Activated naive CD8-positive, alpha-beta T cell treated with anti-CD3 and anti-CD28 coated beads, Interleukin-2, amount 50 U/mL, for 24 hours (primary cell): Measurements from ENCODE around the gene LARGE1.

ENCODE experiments used
- ATAC-seq: fragments of 150-1000 bp; cut with Tn5 transposase; one replicate; pipeline ENCODE4 v1.10.0; 2021
- DNase-seq: peaks from one replicate; pipeline ENCODE4 v3.0.0; 2021
- H3K27ac Mint-ChIP-seq: one replicate; pipeline ENCODE4 v1.8.0; 2021; ENCODE audit warnings: mild to moderate bottlenecking, mixed read lengths
- H3K27me3 Mint-ChIP-seq: one replicate; pipeline ENCODE4 v1.8.0; 2021; ENCODE audit warnings: mixed read lengths
- H3K36me3 Mint-ChIP-seq: one replicate; pipeline ENCODE4 v1.8.0; 2021; ENCODE audit warnings: low read depth, mixed read lengths
- H3K4me1 Mint-ChIP-seq: one replicate; pipeline ENCODE4 v1.8.0; 2021; ENCODE audit warnings: mixed read lengths
- H3K4me3 Mint-ChIP-seq: one replicate; pipeline ENCODE4 v1.8.0; 2021; ENCODE audit warnings: mild to moderate bottlenecking, moderate library complexity, mixed read lengths
- H3K9me3 Mint-ChIP-seq: one replicate; pipeline ENCODE4 v1.8.0; 2021; ENCODE audit warnings: mixed read lengths

LARGE1 gene

DNA sequence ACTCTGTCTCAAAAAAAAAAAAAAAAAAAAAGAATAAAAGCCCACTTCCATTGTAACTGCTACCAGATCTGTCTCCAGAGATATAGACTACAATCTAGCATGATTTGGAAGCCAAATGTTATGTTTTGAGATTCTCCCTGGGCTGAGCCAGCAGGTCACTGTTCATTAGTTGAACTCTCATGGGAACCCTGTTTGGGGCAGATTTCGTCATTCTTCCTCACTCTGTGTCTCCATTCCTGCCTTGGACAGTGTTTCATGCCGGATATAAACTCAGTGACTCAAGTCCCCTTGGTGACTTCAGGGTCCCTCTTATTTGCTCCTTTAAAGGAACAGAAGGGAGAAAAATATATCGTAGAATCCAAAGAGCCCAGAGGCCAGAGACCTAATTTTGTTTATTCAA, 378.1 kb downstream of the LARGE1 start:
- peaks cover 4% of the 10 kb centered on the region for H3K4me1 Mint-ChIP-seq
- H3K27ac Mint-ChIP-seq = no peak overlapping the region

GRCh38 chr22:33539902-33540751, 380.1 kb downstream of the LARGE1 start:
- no peak for DNase-seq
- H3K4me3 Mint-ChIP-seq = no peak overlapping the region
- no peak for ATAC-seq
- H3K27me3 Mint-ChIP-seq = no peaks in the 10 kb centered on the region
- no peak overlapping the region for H3K27ac Mint-ChIP-seq
- H3K36me3 Mint-ChIP-seq = no peaks in the 10 kb centered on the region
- H3K9me3 Mint-ChIP-seq = peaks cover 4% of the 10 kb centered on the region
- peaks cover 2% of the 10 kb centered on the region for H3K4me1 Mint-ChIP-seq

More for the DNA sequence above, 378.1 kb downstream of the LARGE1 start:
- DNase-seq = no peak
- no peaks in the 10 kb centered on the region for H3K36me3 Mint-ChIP-seq
- H3K27me3 Mint-ChIP-seq = no peaks in the 10 kb centered on the region
- peaks cover 10% of the 10 kb centered on the region for H3K9me3 Mint-ChIP-seq
- ATAC-seq = no peak
- H3K4me3 Mint-ChIP-seq = no peak overlapping the region

DNA sequence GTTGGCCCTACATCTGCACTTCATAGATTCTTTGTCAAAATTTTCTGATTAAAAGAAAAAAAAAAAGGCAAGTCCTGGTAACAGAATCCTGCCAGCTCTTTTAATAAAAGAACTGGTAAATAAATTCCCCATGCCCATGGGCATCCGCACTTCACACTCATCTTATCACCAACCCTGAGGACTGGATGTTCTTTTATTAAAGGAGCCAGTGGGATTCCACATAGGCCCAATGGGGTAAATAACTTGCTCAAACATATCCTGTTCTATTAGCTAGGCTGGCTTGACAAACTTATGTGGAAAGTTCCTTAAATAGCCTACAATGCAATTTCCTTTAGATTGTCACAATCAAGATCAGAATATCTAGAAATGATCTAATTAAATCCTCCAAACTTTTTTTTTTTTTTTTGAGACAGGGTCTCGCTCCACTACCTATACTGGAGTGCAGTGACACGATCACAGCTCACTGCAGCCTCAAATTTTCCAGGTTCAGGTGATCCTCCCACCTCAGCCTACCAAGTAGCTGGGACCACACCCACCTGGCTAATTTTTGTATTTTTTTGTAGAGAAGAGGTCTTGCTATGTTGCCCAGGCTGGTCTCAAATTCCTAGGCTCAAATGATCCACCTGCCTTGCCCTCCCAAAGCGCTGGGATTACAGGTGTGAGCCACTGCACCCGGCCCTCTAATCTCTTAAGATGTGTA, 380.9 kb downstream of the LARGE1 start:
- DNase-seq (no peak), ATAC-seq (no peak)
- no peaks in the 10 kb centered on the region for H3K4me1 Mint-ChIP-seq
- no peaks in the 10 kb centered on the region for H3K9me3 Mint-ChIP-seq
- no peaks in the 10 kb centered on the region for H3K36me3 Mint-ChIP-seq
- H3K4me3 Mint-ChIP-seq = no peak overlapping the region
- H3K27ac Mint-ChIP-seq = no peak overlapping the region
- H3K27me3 Mint-ChIP-seq = no peaks in the 10 kb centered on the region

DNA sequence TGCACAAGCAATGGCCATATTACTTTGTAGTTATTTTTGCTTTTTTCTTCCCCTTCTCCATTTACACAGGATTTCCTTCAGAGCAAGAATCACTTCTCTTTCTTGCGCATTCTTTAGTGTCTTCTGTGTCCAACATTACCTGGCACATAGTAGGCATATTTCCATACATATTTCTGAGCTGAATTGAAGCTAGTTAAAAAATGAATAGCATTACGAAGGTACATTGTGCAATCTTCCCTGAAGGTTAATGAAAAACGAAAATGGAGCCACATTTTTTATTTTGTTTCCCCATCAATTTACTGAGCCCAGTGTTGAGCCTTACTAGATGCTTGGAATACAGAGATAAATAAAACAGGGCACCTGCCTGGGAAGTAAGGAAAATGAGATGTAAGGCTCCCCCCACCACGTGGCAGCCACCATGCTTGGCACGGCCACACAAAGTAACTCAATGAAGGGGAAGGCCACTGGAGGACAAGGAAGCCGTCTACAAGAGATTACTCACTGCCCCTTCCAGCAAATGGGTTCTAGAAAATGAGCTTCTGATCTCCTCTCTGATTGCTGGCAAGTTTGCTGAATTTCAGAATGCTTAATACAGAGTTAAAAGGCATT, 381.9 kb downstream of the LARGE1 start:
- no peak overlapping the region for H3K4me3 Mint-ChIP-seq
- no peak for ATAC-seq
- no peak overlapping the region for H3K27ac Mint-ChIP-seq
- no peaks in the 10 kb centered on the region for H3K9me3 Mint-ChIP-seq
- H3K36me3 Mint-ChIP-seq = no peaks in the 10 kb centered on the region
- no peak for DNase-seq
- H3K4me1 Mint-ChIP-seq = no peaks in the 10 kb centered on the region
- no peaks in the 10 kb centered on the region for H3K27me3 Mint-ChIP-seq

DNA sequence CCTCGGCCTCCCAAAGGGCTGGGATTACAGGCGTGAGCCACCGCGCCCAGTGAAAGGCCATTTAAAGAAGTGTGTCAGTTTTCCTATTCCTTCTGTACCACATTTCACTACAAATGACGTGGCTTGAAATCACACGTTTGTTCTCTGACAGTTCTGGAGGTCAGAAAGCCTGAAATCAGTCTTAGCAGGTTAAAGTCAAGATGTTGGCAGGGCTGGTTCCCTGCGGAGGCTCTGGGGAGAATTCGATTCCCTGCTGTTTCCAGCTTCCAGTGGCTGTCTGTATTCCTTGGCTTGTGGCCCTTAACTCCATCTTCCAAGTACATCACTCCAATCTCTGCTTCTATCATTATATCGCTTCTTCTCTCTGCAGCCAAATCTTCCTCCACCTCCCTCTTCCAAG, 383.2 kb downstream of the LARGE1 start:
- Mint-ChIP-seq H3K36me3 (no peaks in the 10 kb centered on the region), H3K9me3 (no peaks in the 10 kb centered on the region), H3K4me3 (no peak overlapping the region), H3K27ac (no peak overlapping the region), H3K27me3 (no peaks in the 10 kb centered on the region), H3K4me1 (no peaks in the 10 kb centered on the region)
- DNase-seq (no peak), ATAC-seq (no peak)

- ATAC-seq = no peak
- Mint-ChIP-seq H3K36me3 (no peaks in the 10 kb centered on the region), H3K27ac (no peak overlapping the region), H3K27me3 (no peaks in the 10 kb centered on the region), H3K4me3 (no peak overlapping the region), H3K4me1 (no peaks in the 10 kb centered on the region), H3K9me3 (no peaks in the 10 kb centered on the region)
- no peak for DNase-seq
Observed at GRCh38 chr22:33535937-33536875, 384.1 kb downstream of the LARGE1 start.

DNA sequence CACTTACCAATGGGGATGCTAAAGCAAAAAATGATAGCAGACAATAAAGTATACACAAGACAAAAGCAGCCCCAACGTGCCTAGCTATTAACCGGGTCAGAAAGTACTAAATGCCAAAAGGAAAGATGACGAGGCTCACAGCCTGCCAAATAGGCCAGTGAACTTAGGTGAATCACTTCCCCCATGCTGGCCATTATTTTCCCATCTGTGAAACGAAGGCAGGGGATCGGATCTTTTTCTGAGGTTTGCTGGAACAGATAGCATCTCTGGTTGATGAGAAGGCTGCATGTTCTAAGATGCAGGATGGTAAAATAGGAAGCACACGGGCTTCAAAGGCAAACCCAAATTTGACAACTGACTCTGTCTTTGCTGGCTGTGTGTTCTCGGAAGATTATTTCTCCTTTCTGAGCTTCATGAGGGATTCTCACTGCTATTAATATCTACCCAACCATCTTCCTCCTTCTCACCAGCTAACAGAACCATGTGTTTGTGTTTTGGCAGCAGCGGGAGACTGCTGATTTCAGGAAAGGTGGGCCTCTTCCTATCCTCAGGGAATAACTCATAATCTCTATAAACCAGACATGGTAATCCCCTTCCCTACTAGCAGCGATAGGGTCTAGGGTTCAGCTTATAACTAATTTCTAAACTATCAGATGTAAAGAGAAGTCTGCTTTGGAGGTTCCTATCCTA, 390.7 kb downstream of the LARGE1 start:
- Mint-ChIP-seq H3K4me1 (peaks cover 4% of the 10 kb centered on the region), H3K36me3 (no peaks in the 10 kb centered on the region), H3K27me3 (no peaks in the 10 kb centered on the region), H3K27ac (no peak overlapping the region), H3K9me3 (peaks cover 11% of the 10 kb centered on the region), H3K4me3 (no peak overlapping the region)
- DNase-seq (no peak), ATAC-seq (no peak)

DNA sequence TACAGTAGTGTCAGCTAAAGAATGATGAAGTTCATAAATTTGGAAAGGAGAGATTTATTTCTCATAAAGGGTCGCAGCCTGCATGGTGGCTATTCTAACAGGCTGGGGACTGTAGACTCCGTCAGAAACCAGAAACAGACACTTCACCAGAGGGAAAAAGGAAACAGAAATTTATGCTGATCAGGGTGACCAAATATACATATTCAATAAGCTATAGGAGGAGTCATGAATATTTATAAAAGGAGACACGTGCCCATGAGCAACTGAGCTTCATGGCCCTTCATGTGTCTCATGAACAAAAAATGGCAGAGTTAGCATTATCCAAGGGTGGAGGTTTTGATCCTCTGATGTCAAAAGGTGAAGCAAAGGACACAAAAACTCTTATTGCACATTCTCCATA, 392.1 kb downstream of the LARGE1 start:
- Mint-ChIP-seq H3K27me3 (no peaks in the 10 kb centered on the region), H3K4me1 (peaks cover 14% of the 10 kb centered on the region), H3K9me3 (peaks cover 13% of the 10 kb centered on the region), H3K36me3 (no peaks in the 10 kb centered on the region), H3K27ac (no peak overlapping the region), H3K4me3 (no peak overlapping the region)
- ATAC-seq = no peak
- DNase-seq = no peak

DNA sequence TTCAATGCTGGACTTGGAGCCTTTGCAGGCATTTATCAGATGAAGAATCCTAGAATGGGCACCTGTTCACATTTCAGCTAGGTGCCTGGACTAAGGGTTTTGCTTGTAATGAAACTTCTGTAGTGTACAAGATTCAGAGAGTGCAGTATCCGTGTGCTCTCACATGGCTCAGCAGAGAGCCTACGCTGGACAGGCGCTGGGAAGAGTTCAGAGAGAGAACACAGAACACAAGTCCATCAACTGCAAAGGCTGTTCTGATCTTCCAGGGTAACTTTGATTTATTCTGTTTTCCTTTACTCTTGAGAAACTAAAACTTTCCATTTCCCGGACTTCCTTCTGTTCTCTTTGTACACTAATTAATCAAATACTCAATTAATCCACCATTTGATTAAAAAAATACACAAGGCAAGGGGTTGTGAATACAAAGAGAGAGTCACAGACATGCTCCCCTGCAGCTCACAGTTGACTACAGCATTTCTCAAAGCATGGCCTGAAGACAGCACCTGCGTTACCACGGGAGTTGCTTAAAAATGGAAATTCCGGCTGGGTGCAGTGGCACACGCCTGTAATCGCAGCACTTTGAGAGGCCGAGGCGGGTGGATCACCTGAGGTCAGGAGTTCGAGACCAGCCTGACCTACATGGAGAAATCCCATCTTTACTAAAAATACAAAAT, 393.7 kb downstream of the LARGE1 start:
- no peak for DNase-seq
- Mint-ChIP-seq H3K27me3 (no peaks in the 10 kb centered on the region), H3K4me1 (peaks cover 15% of the 10 kb centered on the region), H3K27ac (no peak overlapping the region), H3K36me3 (no peaks in the 10 kb centered on the region), H3K9me3 (peaks cover 18% of the 10 kb centered on the region), H3K4me3 (no peak overlapping the region)
- ATAC-seq = no peak

- ATAC-seq = no peak
- Mint-ChIP-seq H3K4me3 (no peak overlapping the region), H3K9me3 (peaks cover 13% of the 10 kb centered on the region), H3K4me1 (peaks cover 17% of the 10 kb centered on the region), H3K27me3 (no peaks in the 10 kb centered on the region), H3K27ac (no peak overlapping the region), H3K36me3 (no peaks in the 10 kb centered on the region)
- DNase-seq = no peak
Observed at GRCh38 chr22:33524511-33525260, 395.6 kb downstream of the LARGE1 start.

DNA sequence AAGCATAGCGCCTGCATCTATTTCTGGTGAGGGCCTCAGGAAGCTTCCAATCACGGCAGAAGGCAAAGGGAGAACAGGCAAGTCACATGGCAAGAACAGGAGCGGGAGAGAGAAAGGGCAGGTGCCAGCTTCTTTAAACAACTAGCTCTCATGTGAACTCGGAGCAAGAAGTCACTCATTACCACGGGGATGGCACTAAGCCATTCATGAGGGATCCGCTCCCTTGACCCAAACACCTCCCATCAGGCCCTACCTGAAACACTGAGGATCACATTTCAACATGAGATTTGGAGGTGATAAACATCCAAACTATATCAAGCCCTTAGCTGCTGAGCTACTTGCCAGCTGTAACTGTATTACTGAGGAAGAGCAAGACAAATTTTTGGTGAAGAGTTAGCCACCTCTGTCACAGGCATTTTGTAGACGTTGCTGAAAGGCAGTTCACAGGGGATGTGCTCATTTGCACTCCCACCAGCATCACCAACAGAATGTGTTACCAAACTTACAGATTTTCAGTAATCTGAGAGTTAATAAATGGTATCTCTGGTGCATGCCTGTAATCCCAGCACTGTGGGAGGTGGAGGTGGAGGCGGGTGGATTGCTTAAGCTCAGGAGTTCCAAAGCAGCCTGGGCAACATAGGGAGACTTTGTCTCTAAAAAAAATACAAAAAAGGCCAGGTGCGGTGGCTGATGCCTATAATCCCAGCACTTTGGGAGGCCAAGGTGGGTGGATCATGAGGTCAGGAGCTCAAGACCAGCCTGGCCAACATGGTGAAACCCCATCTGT, 398.2 kb downstream of the LARGE1 start:
- Mint-ChIP-seq H3K4me1 (peaks cover 21% of the 10 kb centered on the region), H3K9me3 (peaks cover 7% of the 10 kb centered on the region), H3K36me3 (no peaks in the 10 kb centered on the region), H3K27me3 (peaks cover 2% of the 10 kb centered on the region), H3K27ac (no peak overlapping the region), H3K4me3 (no peak overlapping the region)
- ATAC-seq (no peak), DNase-seq (no peak)
